ENCODE measurements around the gene TRPC4AP. TPM values are rescaled to one million over a fixed set of nuclear protein-coding genes. Genes with fewer than 3 reads are reported as not detected.

TRPC4AP gene
- polyA plus RNA-seq, 2 of the 4 experiments (the other 2 are of a cell fraction): 51.4 to 55.3 TPM

DNA sequence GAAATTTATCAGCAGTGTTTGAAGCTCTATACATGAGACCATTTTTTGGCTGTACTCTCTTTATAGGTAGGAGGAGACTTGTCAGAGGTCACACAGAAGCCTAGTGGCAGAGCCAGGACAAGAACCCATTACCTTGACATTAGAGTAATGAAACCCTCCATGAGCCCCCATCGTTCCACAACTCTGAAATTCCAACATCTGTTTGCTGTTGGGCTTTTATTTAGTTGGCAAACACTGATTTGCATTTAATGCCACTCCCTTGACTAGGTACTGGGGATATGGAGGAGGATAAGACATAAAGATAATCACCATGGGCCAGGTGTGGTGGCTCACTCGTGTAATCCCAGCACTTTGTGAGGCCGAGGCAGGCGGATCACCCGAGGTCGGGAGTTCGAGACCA lies 138.6 kb downstream of the TRPC4AP start:
- Histone ChIP-seq H3K4me1 (peaks cover 11% of the 10 kb centered on the region), H3K4me3 (no peak overlapping the region), H3K27ac (no peak overlapping the region), H3K4me2 (no peak overlapping the region), H3K9me3 (no peaks in the 10 kb centered on the region)
- FAIRE-seq: no peak
- ATAC-seq: no peak
- ChIA-PET CTCF (interaction anchor here (13.1 kb wide), 1 partner anchor 80 kb away, joined by 207 read pairs; the partner anchor contains the start of genes ACSS2 and GGT7), POLR2A (interaction anchor here (0.6 kb wide), 1 partner anchor 968 kb away, joined by 3 read pairs; no protein-coding TSS in a partner anchor)
- no peak for DNase-seq (ENCODE audit: low read depth in 1 of 2, low spot score in 1 of 2)
- TF ChIP-seq HOXB5 (CRISPR knock-in tag; IDR thresholded peaks at IDR 0.05) (no peak), TFCP2L1 (CRISPR knock-in tag; IDR thresholded peaks at IDR 0.05) (no peak), RNF2 (IDR thresholded peaks at IDR 0.05; ENCODE audit: borderline replicate concordance, low read depth) (no peak), CBX8 (IDR thresholded peaks at IDR 0.05) (no peak), HDAC2 (IDR thresholded peaks at IDR 0.05) (no peak)
- TF ChIP-seq, protein P1, sequence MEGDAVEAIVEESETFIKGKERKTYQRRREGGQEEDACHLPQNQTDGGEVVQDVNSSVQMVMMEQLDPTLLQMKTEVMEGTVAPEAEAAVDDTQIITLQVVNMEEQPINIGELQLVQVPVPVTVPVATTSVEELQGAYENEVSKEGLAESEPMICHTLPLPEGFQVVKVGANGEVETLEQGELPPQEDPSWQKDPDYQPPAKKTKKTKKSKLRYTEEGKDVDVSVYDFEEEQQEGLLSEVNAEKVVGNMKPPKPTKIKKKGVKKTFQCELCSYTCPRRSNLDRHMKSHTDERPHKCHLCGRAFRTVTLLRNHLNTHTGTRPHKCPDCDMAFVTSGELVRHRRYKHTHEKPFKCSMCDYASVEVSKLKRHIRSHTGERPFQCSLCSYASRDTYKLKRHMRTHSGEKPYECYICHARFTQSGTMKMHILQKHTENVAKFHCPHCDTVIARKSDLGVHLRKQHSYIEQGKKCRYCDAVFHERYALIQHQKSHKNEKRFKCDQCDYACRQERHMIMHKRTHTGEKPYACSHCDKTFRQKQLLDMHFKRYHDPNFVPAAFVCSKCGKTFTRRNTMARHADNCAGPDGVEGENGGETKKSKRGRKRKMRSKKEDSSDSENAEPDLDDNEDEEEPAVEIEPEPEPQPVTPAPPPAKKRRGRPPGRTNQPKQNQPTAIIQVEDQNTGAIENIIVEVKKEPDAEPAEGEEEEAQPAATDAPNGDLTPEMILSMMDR (IDR thresholded peaks at IDR 0.05): no peak
- 95% methylated on average over 7 of the region's 7 CpGs for WGBS (ENCODE audit: missing lambda C conversion rate)

DNA sequence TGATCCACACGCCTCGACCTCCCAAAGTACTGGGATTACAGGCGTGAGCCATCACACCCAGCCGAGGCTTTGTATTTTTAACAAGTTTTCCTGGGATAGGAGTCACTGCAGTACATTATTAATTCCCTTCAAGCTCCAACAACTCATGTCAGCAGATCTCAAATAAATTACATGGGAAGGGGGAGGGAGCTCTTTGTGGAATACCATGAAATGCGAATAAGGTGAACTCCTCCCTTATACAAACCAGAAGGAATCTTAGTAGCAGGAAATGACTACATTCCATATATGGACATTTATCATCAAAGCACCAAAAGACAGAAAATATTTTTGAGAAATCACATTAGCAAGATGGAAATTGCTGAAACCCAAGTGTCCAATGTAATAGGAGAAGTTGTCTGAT lies 139.9 kb downstream of the TRPC4AP start:
- ATAC-seq (no peak), FAIRE-seq (no peak), DNase-seq (ENCODE audit: low read depth in 1 of 2, low spot score in 1 of 2) (no peak)
- POLR2A ChIA-PET: no interaction called here
- H3K9me3 ChIP-seq: no peaks in the 10 kb centered on the region
- H3K27ac ChIP-seq: no peak overlapping the region
- H3K4me2 ChIP-seq: no peak overlapping the region
- no peak overlapping the region for H3K4me3 ChIP-seq
- WGBS (ENCODE audit: missing lambda C conversion rate): 95% methylated on average over 5 of the region's 5 CpGs
- peaks cover 11% of the 10 kb centered on the region for H3K4me1 ChIP-seq
- no peak for TF ChIP-seq TP53 (CRISPR knock-in tag; IDR thresholded peaks at IDR 0.05)
- no peak for TF ChIP-seq HOXA7 (CRISPR knock-in tag; IDR thresholded peaks at IDR 0.05)
- no peak for TF ChIP-seq PHF8 (IDR thresholded peaks at IDR 0.05; ENCODE audit: borderline replicate concordance, low read depth)
- TF ChIP-seq, protein P2, sequence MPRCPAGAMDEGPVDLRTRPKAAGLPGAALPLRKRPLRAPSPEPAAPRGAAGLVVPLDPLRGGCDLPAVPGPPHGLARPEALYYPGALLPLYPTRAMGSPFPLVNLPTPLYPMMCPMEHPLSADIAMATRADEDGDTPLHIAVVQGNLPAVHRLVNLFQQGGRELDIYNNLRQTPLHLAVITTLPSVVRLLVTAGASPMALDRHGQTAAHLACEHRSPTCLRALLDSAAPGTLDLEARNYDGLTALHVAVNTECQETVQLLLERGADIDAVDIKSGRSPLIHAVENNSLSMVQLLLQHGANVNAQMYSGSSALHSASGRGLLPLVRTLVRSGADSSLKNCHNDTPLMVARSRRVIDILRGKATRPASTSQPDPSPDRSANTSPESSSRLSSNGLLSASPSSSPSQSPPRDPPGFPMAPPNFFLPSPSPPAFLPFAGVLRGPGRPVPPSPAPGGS (IDR thresholded peaks at IDR 0.05): no peak
- no peak for TF ChIP-seq POLR2A (IDR thresholded peaks at IDR 0.05; ENCODE audit: low read length)
- no peak for TF ChIP-seq BHLHE40 (IDR thresholded peaks at IDR 0.05; ENCODE audit: low read depth, low read length)
- CTCF ChIA-PET: interaction anchor here (1.3 to 13.1 kb wide), 2 partner anchors 11 to 79 kb away, joined by 3 to 207 read pairs; partner anchors contain the start of genes ACSS2 and GGT7

Small RNA genes within 50 kb of the gene (small RNA-seq; reads per million reads assigned to genes)
- gene MIR499A: 0.04 to 29.5 (median 10.2) reads per million in 6 experiments
- 0 reads per million in 6 experiments for gene RF00275
- gene RNU6-407P: 0 reads per million in 6 experiments

Other genes with a start within 250 kb of the TRPC4AP start
- 3.5 and 4.2 TPM in 2 replicates for gene GGT7, start 220.0 kb downstream of the TRPC4AP start, polyA plus RNA-seq (2011; rRNA removed)
- gene GGT7, start 220.0 kb downstream of the TRPC4AP start, polyA plus RNA-seq (2017; fragmentation: RNase III; extraction: RNeasy Plus Mini Kit Qiagen cat#74134 plus additional on column Dnase treatment): 8.6 to 10.6 TPM (median 9.1 TPM) in 3 replicates
- 21.4 and 22.1 TPM in 2 replicates for gene ACSS2, start 216.2 kb downstream of the TRPC4AP start, polyA plus RNA-seq (2011; rRNA removed)
- 19.1 to 24.1 TPM (median 19.8 TPM) in 3 replicates for gene ACSS2, start 216.2 kb downstream of the TRPC4AP start, polyA plus RNA-seq (2017; fragmentation: RNase III; extraction: RNeasy Plus Mini Kit Qiagen cat#74134 plus additional on column Dnase treatment)
- 92.4 and 107 TPM in 2 replicates for gene GSS, start 137.0 kb downstream of the TRPC4AP start, polyA plus RNA-seq (2011; rRNA removed)
- 57.1 to 59.8 TPM (median 58.4 TPM) in 3 replicates for gene GSS, start 137.0 kb downstream of the TRPC4AP start, polyA plus RNA-seq (2017; fragmentation: RNase III; extraction: RNeasy Plus Mini Kit Qiagen cat#74134 plus additional on column Dnase treatment)
- 0.03 and 0.04 TPM in 2 replicates for gene MYH7B, start 136.9 kb downstream of the TRPC4AP start, polyA plus RNA-seq (2011; rRNA removed)
- 0.09 to 0.23 TPM (median 0.12 TPM) in 3 replicates for gene MYH7B, start 136.9 kb downstream of the TRPC4AP start, polyA plus RNA-seq (2017; fragmentation: RNase III; extraction: RNeasy Plus Mini Kit Qiagen cat#74134 plus additional on column Dnase treatment)
- gene EDEM2, start 54.5 kb upstream of the TRPC4AP start, polyA plus RNA-seq (2011; rRNA removed): 41.2 and 41.6 TPM in 2 replicates
- 48.9 to 52.0 TPM (median 51.2 TPM) in 3 replicates for gene EDEM2, start 54.5 kb upstream of the TRPC4AP start, polyA plus RNA-seq (2017; fragmentation: RNase III; extraction: RNeasy Plus Mini Kit Qiagen cat#74134 plus additional on column Dnase treatment)
- 123 and 127 TPM in 2 replicates for gene PROCR, start 79.3 kb upstream of the TRPC4AP start, polyA plus RNA-seq (2011; rRNA removed)
- gene PROCR, start 79.3 kb upstream of the TRPC4AP start, polyA plus RNA-seq (2017; fragmentation: RNase III; extraction: RNeasy Plus Mini Kit Qiagen cat#74134 plus additional on column Dnase treatment): 132 to 149 TPM (median 134 TPM) in 3 replicates
- gene MMP24, start 133.9 kb upstream of the TRPC4AP start, polyA plus RNA-seq (2011; rRNA removed): 21.3 and 22.7 TPM in 2 replicates
- 33.3 to 39.4 TPM (median 37.4 TPM) in 3 replicates for gene MMP24, start 133.9 kb upstream of the TRPC4AP start, polyA plus RNA-seq (2017; fragmentation: RNase III; extraction: RNeasy Plus Mini Kit Qiagen cat#74134 plus additional on column Dnase treatment)
- 13.6 and 17.2 TPM in 2 replicates for gene MMP24OS, start 185.3 kb upstream of the TRPC4AP start, polyA plus RNA-seq (2011; rRNA removed)
- gene MMP24OS, start 185.3 kb upstream of the TRPC4AP start, polyA plus RNA-seq (2017; fragmentation: RNase III; extraction: RNeasy Plus Mini Kit Qiagen cat#74134 plus additional on column Dnase treatment): 34.0 to 45.6 TPM (median 40.5 TPM) in 3 replicates
- 184 and 204 TPM in 2 replicates for gene EIF6, start 192.0 kb upstream of the TRPC4AP start, polyA plus RNA-seq (2011; rRNA removed)
- 292 to 337 TPM (median 294 TPM) in 3 replicates for gene EIF6, start 192.0 kb upstream of the TRPC4AP start, polyA plus RNA-seq (2017; fragmentation: RNase III; extraction: RNeasy Plus Mini Kit Qiagen cat#74134 plus additional on column Dnase treatment)
- gene FAM83C, start 199.6 kb upstream of the TRPC4AP start, polyA plus RNA-seq (2011; rRNA removed): not detected in 2 replicates
- gene FAM83C, start 199.6 kb upstream of the TRPC4AP start, polyA plus RNA-seq (2017; fragmentation: RNase III; extraction: RNeasy Plus Mini Kit Qiagen cat#74134 plus additional on column Dnase treatment): 0.03 TPM in 1 of 3 replicates, not detected in the others